Thyroid gland (tissue), 4 donors: ENCODE results near the gene PSRC1. TPM values are rescaled to one million over a fixed set of nuclear protein-coding genes. Genes with fewer than 3 reads are reported as not detected.

ENCODE experiments used
- DNase-seq, 2 donors: peaks; one replicate each; pipeline ENCODE4 v3.0.0-alpha.2; 2019
- H3K27ac ChIP-seq, 3 donors: fragments of 200-600 bp; sonication (generic); 1 replicate in 2 of 3; 2 replicates in 1 of 3; pipeline ENCODE4 v1.5.1; 2016 to 2019; ENCODE audit warnings: mild to moderate bottlenecking in 1 of 3, moderate library complexity in 1 of 3
- H3K27me3 ChIP-seq: fragments of 200-600 bp; sonication (generic); one replicate; pipeline ENCODE4 v1.5.1; 2019
- H3K36me3 ChIP-seq, 2 donors: fragments of 200-600 bp; sonication (generic); one replicate each; pipeline ENCODE4 v1.5.1; 2016 to 2019
- H3K4me1 ChIP-seq, 2 donors: fragments of 200-600 bp; sonication (generic); one replicate each; pipeline ENCODE4 v1.5.1; 2017 to 2019
- H3K4me3 ChIP-seq, 3 donors: fragments of 200-600 bp; sonication (generic); replicated peaks in 1 of 3; 1 replicate in 2 of 3; 2 replicates in 1 of 3; pipeline ENCODE4 v1.5.1; 2016; ENCODE audit warnings: mild to moderate bottlenecking in 1 of 3
- H3K9me3 ChIP-seq: fragments of 200-600 bp; sonication (generic); one replicate; pipeline ENCODE4 v1.5.1; 2017
- POLR2A ChIP-seq, 2 donors: fragments of 450-650 bp; IDR thresholded peaks; one replicate each; pipeline ENCODE4 v1.6.1; 2017; ENCODE audit warnings: antibody characterized with exemption in 2 of 2, mild to moderate bottlenecking in 2 of 2, moderate library complexity in 1 of 2
- WGBS, 2 donors: methylation state at CpG; one replicate each; pipeline ENCODE4 v1.1.5; 2017; 5-methylcytosine and 5-hydroxymethylcytosine counted together
- intact Hi-C: fragments of 100-400 bp; cut with DNase I; formaldehyde crosslinking; loops from one replicate; pipeline ENCODE4 v1.15.1; 2023
- total RNA-seq, 4 donors: library from RNA; depleted of rRNA; stranded (reverse); fragments of >200 nt; gene quantifications; one replicate each; pipeline ENCODE4 v1.2.3, GENCODE V29; 2016
- TF ChIP-seq, protein P1 (sequence below), 6 experiments: fragments of 200-600 bp in 3 of 6; fragments of 450-650 bp in 3 of 6; sonication (generic) in 3 of 6; IDR thresholded peaks; one replicate each; pipeline ENCODE4 v1.5.1; 2016 to 2019; ENCODE audit warnings: antibody characterized with exemption in 6 of 6, mild to moderate bottlenecking in 2 of 6, inconsistent platforms in 1 of 6, moderate library complexity in 1 of 6

The PSRC1 gene
- 1 to 10 TPM; 1.0 to 4.0 (median 2.2) TPM for total RNA-seq

DNA sequence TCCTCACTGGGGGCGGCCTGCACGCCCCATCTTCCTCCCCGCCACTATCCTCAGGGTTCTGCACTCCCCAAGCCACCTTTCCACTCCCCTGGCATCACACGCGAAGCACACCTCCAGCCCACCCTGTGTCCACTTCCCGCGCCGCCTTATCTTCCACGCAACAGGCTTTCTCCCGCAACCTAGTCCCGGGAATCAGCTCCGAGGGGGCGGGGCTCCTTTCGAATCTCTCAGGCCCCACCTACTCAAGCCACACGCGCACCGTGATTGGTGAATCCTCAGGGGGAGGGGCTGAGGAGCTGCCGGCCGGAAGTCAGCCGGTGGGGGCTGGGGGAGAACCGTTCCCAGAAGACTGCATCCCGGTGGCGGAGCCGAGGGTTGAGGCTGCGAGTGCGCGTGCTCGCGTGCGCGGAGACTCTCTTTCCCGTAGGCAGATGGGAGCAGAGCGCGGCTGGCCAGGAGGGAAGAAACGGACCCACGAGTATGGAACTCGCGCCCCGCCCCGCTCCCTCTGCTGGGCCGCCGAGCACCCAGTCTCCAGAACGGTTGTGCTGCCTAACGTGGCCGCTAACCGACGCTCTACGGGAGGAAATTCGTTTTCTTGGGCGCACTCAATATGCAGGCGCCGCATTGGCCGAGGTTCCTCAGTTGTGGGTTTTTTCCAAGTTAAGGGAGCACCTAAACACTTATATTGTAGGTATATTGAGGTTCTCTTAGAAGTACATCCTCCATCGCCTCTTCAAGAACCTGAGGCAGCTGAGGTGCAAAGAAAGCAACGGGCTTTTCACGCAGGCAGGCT is at the start of gene PSRC1:
Gene PSRC1, minus strand, starts transcription at position 194 of the 796 bp plus-strand sequence.
- TF ChIP-seq, protein P1, sequence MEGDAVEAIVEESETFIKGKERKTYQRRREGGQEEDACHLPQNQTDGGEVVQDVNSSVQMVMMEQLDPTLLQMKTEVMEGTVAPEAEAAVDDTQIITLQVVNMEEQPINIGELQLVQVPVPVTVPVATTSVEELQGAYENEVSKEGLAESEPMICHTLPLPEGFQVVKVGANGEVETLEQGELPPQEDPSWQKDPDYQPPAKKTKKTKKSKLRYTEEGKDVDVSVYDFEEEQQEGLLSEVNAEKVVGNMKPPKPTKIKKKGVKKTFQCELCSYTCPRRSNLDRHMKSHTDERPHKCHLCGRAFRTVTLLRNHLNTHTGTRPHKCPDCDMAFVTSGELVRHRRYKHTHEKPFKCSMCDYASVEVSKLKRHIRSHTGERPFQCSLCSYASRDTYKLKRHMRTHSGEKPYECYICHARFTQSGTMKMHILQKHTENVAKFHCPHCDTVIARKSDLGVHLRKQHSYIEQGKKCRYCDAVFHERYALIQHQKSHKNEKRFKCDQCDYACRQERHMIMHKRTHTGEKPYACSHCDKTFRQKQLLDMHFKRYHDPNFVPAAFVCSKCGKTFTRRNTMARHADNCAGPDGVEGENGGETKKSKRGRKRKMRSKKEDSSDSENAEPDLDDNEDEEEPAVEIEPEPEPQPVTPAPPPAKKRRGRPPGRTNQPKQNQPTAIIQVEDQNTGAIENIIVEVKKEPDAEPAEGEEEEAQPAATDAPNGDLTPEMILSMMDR (IDR thresholded peaks at IDR 0.05), result peak in 5 of 6 experiments; percentile 42 to 69 (median 52)
- TF ChIP-seq POLR2A (IDR thresholded peaks at IDR 0.05), result peak in 1 of 2 donors; percentile 87
- Histone ChIP-seq H3K9me3 (no peaks in the 10 kb centered on the region), H3K36me3 (no peaks in the 10 kb centered on the region), H3K4me1 (peaks cover 12 to 18% of the 10 kb centered on the region in 2 donors), H3K4me3 (peak within 1 kb of the TSS; percentile 15 to 60 (median 19)), H3K27me3 (no peaks in the 10 kb centered on the region), H3K27ac (peak within 1 kb of the TSS; percentile 56 to 90 (median 67))
- DNase-seq, result peak; percentile 97
- 0% methylated on average over 25 to 37 of the region's 56 CpGs for WGBS, 2 donors
- intact Hi-C loops, result loop anchor here (5.0 kb wide), 1 partner anchor 114 kb away; the partner anchor contains the start of gene SORT1

DNA sequence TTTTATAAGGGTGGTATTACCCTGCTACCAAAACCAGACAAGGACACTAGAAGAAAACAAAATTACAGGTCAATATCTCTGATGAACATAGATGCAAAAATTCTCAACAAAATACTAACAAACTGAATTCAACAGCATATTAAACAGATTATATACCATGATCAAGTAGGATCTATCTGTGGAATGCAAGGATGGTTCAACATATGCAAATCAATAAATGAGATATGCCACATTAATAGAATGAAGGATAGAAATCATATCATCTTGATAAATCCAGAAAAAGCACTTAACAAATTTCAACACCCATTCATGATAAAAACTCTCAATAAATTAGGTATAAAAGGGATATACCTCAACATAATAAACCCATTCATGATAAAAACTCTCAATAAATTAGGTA is 48.2 kb upstream of the PSRC1 start:
- H3K9me3 ChIP-seq, result no peaks in the 10 kb centered on the region
- TF ChIP-seq, protein P1 (IDR thresholded peaks at IDR 0.05), result no peak
- no peak for TF ChIP-seq POLR2A (IDR thresholded peaks at IDR 0.05)
- intact Hi-C loops, result no loop called here
- no peak overlapping the region for H3K4me3 ChIP-seq
- DNase-seq, result no peak
- H3K4me1 ChIP-seq, result no peaks in the 10 kb centered on the region
- H3K27me3 ChIP-seq, result no peaks in the 10 kb centered on the region
- H3K36me3 ChIP-seq, result peaks cover 34 to 54% of the 10 kb centered on the region in 2 donors
- no peak overlapping the region for H3K27ac ChIP-seq

DNA sequence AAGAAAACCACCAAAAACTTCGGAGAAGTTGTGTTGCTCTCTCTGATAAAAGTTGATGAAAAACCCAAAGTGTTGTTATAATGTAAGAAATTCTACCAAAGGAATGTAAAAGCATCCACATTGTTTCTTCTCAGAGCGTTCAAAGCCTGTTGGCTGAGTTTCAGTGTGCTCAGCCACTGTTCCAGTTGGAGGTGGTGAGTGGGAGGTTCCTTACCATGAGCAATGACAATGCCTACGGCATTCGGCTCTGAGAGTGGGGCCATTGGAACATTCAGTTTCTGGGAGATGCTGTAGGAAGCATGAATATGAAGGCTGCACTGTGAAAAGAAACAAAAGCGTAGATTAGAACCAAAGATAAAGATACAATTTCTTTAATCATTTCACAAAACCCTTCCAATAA is 44.3 kb upstream of the PSRC1 start:
- intact Hi-C loops, result no loop called here
- Histone ChIP-seq H3K36me3 (peaks cover 35 to 37% of the 10 kb centered on the region in 2 donors), H3K4me1 (no peaks in the 10 kb centered on the region), H3K9me3 (no peaks in the 10 kb centered on the region), H3K4me3 (no peak overlapping the region), H3K27ac (no peak overlapping the region), H3K27me3 (no peaks in the 10 kb centered on the region)
- TF ChIP-seq, protein P1 (IDR thresholded peaks at IDR 0.05), result no peak
- no peak for TF ChIP-seq POLR2A (IDR thresholded peaks at IDR 0.05)
- DNase-seq, result no peak
- WGBS, 2 donors, result 87 to 88% methylated on average over 5 of the region's 5 CpGs

DNA sequence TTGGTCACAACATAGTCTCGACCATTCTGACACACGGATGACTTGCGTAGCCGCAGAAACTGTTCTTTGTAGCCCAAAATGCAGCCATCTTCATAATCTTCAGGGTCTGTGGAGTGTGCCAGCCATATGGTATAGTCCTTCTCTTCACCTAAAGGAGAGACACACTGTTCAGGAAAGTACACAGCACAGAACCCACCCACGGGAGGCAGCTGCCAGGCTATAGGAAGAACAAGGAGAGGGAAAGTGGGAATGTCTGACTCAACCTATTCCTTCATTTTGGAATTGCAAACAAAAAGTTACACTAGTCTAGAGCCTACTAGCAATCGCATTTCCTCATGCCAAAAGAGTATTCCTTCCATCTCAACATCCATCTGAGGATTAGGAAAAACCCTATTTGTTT is 40.0 kb upstream of the PSRC1 start:
- Histone ChIP-seq H3K36me3 (peaks cover 48 to 73% of the 10 kb centered on the region in 2 donors), H3K4me1 (no peaks in the 10 kb centered on the region), H3K27ac (no peak overlapping the region), H3K4me3 (no peak overlapping the region), H3K9me3 (no peaks in the 10 kb centered on the region), H3K27me3 (no peaks in the 10 kb centered on the region)
- intact Hi-C loops, result no loop called here
- no peak for DNase-seq
- TF ChIP-seq, protein P1 (IDR thresholded peaks at IDR 0.05), result no peak
- no peak for TF ChIP-seq POLR2A (IDR thresholded peaks at IDR 0.05)
- 97 to 98% methylated on average over 6 of the region's 6 CpGs for WGBS, 2 donors

DNA sequence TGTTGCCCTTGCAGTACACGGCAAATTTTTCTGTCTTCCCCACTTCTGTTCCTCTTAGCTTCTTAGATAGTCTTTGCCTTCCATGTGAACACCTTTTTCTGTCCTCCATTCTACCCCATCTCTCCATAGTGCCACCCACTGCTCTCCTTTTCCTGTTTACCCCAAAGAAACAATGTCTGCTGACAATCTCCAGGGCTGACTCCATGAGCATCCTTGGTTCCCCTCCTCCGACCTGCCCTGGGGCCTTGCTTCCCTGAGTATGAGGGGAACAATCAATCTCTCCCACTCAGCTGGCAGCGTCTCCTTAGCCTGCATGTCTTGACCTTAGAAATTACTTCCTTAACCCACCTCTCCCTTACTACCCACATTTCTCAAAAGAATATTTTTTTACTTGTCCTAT is 36.2 kb upstream of the PSRC1 start:
- intact Hi-C loops, result no loop called here
- no peaks in the 10 kb centered on the region for H3K27me3 ChIP-seq
- DNase-seq, result no peak
- WGBS, 2 donors, result 82 to 89% methylated on average over 3 of the region's 3 CpGs
- no peaks in the 10 kb centered on the region for H3K9me3 ChIP-seq
- peaks cover 57 to 84% of the 10 kb centered on the region in 2 donors for H3K36me3 ChIP-seq
- H3K4me1 ChIP-seq, result no peaks in the 10 kb centered on the region
- H3K4me3 ChIP-seq, result no peak overlapping the region
- no peak overlapping the region for H3K27ac ChIP-seq
- no peak for TF ChIP-seq POLR2A (IDR thresholded peaks at IDR 0.05)
- TF ChIP-seq, protein P1 (IDR thresholded peaks at IDR 0.05), result no peak
